ENCODE data around the gene SOCS3.

SOCS3 gene

GRCh38 chr17:78390241-78391050 is 30.6 kb upstream of the SOCS3 start:
- no peak for DNase-seq

- DNase-seq, result peak; percentile 45
Observed at GRCh38 chr17:78387977-78388941, 28.4 kb upstream of the SOCS3 start.

- no peak for DNase-seq
Observed at GRCh38 chr17:78384479-78385175, 24.8 kb upstream of the SOCS3 start.

GRCh38 chr17:78383725-78384471 is 24.0 kb upstream of the SOCS3 start:
- no peak for DNase-seq

GRCh38 chr17:78381601-78382232 is 21.8 kb upstream of the SOCS3 start:
- peak; percentile 39 for DNase-seq

- no peak for DNase-seq
Observed at GRCh38 chr17:78380370-78380769, 20.5 kb upstream of the SOCS3 start.

- DNase-seq, result no peak
Observed at GRCh38 chr17:78379131-78379491, 19.2 kb upstream of the SOCS3 start.

GRCh38 chr17:78378225-78379130 is 18.6 kb upstream of the SOCS3 start, which contains the start of gene PGS1:
TSS of gene PGS1 (plus strand) at chr17:78378649. CDS start at chr17:78378666, 17 bp downstream.
- DNase-seq, result peak; percentile 80

- no peak for DNase-seq
Observed at GRCh38 chr17:78377858-78378224, 18.0 kb upstream of the SOCS3 start.

GRCh38 chr17:78376161-78376560 is 16.3 kb upstream of the SOCS3 start:
- no peak for DNase-seq

- DNase-seq, result no peak
Observed at GRCh38 chr17:78375401-78376151, 15.7 kb upstream of the SOCS3 start.

- no peak for DNase-seq
Observed at GRCh38 chr17:78374631-78375274, 14.9 kb upstream of the SOCS3 start.

- DNase-seq, result peak; percentile 41
Observed at GRCh38 chr17:78374189-78374588, 14.3 kb upstream of the SOCS3 start.

GRCh38 chr17:78372841-78373240 is 13.0 kb upstream of the SOCS3 start:
- no peak for DNase-seq

GRCh38 chr17:78371056-78371455 is 11.2 kb upstream of the SOCS3 start:
- no peak for DNase-seq

- no peak for DNase-seq
Observed at GRCh38 chr17:78369791-78370381, 10.0 kb upstream of the SOCS3 start.

GRCh38 chr17:78368854-78369495 is 9.1 kb upstream of the SOCS3 start:
- no peak for DNase-seq

GRCh38 chr17:78368348-78368747 is 8.5 kb upstream of the SOCS3 start:
- no peak for DNase-seq

GRCh38 chr17:78367193-78367592 is 7.3 kb upstream of the SOCS3 start:
- DNase-seq, result no peak

Data from OCI-M1 (cell line).